Gastroesophageal sphincter (tissue), 4 donors: ENCODE data around the gene PANK1. TPM values are rescaled to one million over a fixed set of nuclear protein-coding genes. Genes with fewer than 3 reads are reported as not detected.

Source experiments
- ATAC-seq: fragments of 150-250 bp; one replicate; pipeline ENCODE4 v1.9.1; 2016; ENCODE audit warnings: mild to moderate bottlenecking, moderate library complexity
- H3K27ac ChIP-seq, 4 donors: fragments of 200-600 bp; sonication (generic) in 3 of 4; 1 replicate in 3 of 4; 2 replicates in 1 of 4; pipeline ENCODE4 v1.5.1; 2016 to 2019
- H3K27me3 ChIP-seq: fragments of 200-600 bp; sonication (generic); one replicate; pipeline ENCODE4 v1.5.1; 2019
- H3K36me3 ChIP-seq, 2 donors: fragments of 200-600 bp; sonication (generic); one replicate each; pipeline ENCODE4 v1.5.1; 2019; ENCODE audit warnings: control low read depth in 1 of 2
- H3K4me1 ChIP-seq, 3 donors: fragments of 200-600 bp; sonication (generic); 1 replicate in 2 of 3; 2 replicates in 1 of 3; pipeline ENCODE4 v1.5.1; 2016 to 2019; ENCODE audit warnings: control low read depth in 2 of 3
- H3K4me3 ChIP-seq, 2 donors: fragments of 200-600 bp; sonication (generic); one replicate each; pipeline ENCODE4 v1.5.1; 2019; ENCODE audit warnings: mild to moderate bottlenecking in 1 of 2, moderate library complexity in 1 of 2
- H3K9me3 ChIP-seq, 3 donors: fragments of 200-600 bp; sonication (generic); one replicate each; pipeline ENCODE4 v1.5.1; 2017 to 2019; ENCODE audit warnings: control low read depth in 2 of 3
- EP300 ChIP-seq: sonication (generic); formaldehyde crosslinking; IDR thresholded peaks from one replicate; pipeline ENCODE4 v1.6.1; 2017; ENCODE audit warnings: antibody characterized with exemption, mild to moderate bottlenecking
- POLR2A ChIP-seq, 2 donors: fragments of 450-650 bp; IDR thresholded peaks; one replicate each; pipeline ENCODE4 v1.6.1; 2017; ENCODE audit warnings: antibody characterized with exemption in 2 of 2, mild to moderate bottlenecking in 2 of 2, moderate library complexity in 1 of 2
- POLR2AphosphoS5 ChIP-seq: sonication (generic); formaldehyde crosslinking; IDR thresholded peaks from one replicate; pipeline ENCODE4 v1.6.1; 2017; ENCODE audit warnings: antibody characterized with exemption
- whole genome bisulfite sequencing, 2 donors: methylation state at CpG; one replicate each; pipeline ENCODE4 v1.1.5; 2018; ENCODE audit warnings: low coverage in 1 of 2; 5-methylcytosine and 5-hydroxymethylcytosine counted together
- total RNA-seq, 4 donors: library from RNA; depleted of rRNA; stranded (reverse); fragments of >200 nt; gene quantifications; one replicate each; pipeline ENCODE4 v1.1.0, GENCODE V29; 2016
- TF ChIP-seq, protein P1 (sequence below), 4 experiments: fragments of 200-600 bp in 2 of 4; fragments of 450-650 bp in 2 of 4; sonication (generic) in 1 of 4; IDR thresholded peaks; one replicate each; pipeline ENCODE4 v1.5.1; 2017 to 2019; ENCODE audit warnings: antibody characterized with exemption in 4 of 4, mild to moderate bottlenecking in 2 of 4, moderate library complexity in 2 of 4

Gene PANK1
- total RNA-seq, 4 donors from 2014 or later, result 3.6 to 4.9 (median 4.1) TPM

DNA sequence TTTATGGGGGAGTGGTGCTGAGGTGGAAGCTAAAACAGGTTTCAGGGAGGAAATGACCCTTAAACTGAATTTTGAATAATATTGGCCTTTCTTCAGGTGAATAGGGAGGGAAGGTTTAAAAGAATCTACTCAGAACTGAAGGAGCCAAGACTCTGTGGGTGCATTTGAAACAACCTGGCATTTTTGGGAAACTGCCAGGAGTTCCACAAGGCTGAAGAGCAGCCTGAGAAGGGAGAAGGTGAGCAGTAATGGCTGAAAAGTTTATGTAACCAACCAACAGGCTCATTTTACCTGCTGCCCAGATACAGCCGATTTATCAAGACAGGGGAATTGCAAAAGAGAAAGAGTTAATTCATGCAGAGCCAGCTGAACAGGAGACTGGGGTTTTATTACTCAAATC, 4.0 kb upstream of the PANK1 start:
- TF ChIP-seq, protein P1, sequence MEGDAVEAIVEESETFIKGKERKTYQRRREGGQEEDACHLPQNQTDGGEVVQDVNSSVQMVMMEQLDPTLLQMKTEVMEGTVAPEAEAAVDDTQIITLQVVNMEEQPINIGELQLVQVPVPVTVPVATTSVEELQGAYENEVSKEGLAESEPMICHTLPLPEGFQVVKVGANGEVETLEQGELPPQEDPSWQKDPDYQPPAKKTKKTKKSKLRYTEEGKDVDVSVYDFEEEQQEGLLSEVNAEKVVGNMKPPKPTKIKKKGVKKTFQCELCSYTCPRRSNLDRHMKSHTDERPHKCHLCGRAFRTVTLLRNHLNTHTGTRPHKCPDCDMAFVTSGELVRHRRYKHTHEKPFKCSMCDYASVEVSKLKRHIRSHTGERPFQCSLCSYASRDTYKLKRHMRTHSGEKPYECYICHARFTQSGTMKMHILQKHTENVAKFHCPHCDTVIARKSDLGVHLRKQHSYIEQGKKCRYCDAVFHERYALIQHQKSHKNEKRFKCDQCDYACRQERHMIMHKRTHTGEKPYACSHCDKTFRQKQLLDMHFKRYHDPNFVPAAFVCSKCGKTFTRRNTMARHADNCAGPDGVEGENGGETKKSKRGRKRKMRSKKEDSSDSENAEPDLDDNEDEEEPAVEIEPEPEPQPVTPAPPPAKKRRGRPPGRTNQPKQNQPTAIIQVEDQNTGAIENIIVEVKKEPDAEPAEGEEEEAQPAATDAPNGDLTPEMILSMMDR (IDR thresholded peaks at IDR 0.05), result no peak
- no peak for TF ChIP-seq POLR2AphosphoS5
- TF ChIP-seq POLR2A (IDR thresholded peaks at IDR 0.05), result no peak
- TF ChIP-seq EP300, result no peak
- ATAC-seq, result no peak
- Histone ChIP-seq H3K27me3 (no peaks in the 10 kb centered on the region), H3K4me1 (peaks cover 0 to 13% (median 6%) of the 10 kb centered on the region in 3 donors), H3K9me3 (no peaks in the 10 kb centered on the region), H3K27ac (no peak overlapping the region), H3K4me3 (no peak overlapping the region), H3K36me3 (no peaks in the 10 kb centered on the region)
- WGBS, 2 donors, result 67 to 75% methylated on average over 1 of the region's 1 CpG

DNA sequence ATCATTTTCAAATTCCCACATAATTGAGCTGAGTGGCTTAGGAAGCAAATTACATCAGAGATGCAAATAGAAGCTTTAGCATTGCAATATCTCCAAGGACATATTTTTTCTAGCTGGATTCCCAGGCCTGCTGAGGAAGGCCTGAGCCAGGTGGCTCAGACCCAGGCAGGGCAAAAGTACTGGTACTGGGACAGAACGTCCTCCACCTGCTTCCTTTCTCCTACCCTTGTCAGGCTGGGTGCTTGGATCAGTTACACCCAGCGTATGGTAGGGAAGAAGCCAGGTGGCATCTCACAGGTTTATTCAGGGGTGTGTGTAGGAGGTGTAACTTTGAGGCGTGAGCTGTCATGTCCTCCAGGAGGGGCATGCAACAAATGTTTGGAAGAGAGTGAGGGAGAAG, 3.0 kb upstream of the PANK1 start:
- 13 to 64% methylated on average over 1 to 3 of the region's 3 CpGs for WGBS, 2 donors

DNA sequence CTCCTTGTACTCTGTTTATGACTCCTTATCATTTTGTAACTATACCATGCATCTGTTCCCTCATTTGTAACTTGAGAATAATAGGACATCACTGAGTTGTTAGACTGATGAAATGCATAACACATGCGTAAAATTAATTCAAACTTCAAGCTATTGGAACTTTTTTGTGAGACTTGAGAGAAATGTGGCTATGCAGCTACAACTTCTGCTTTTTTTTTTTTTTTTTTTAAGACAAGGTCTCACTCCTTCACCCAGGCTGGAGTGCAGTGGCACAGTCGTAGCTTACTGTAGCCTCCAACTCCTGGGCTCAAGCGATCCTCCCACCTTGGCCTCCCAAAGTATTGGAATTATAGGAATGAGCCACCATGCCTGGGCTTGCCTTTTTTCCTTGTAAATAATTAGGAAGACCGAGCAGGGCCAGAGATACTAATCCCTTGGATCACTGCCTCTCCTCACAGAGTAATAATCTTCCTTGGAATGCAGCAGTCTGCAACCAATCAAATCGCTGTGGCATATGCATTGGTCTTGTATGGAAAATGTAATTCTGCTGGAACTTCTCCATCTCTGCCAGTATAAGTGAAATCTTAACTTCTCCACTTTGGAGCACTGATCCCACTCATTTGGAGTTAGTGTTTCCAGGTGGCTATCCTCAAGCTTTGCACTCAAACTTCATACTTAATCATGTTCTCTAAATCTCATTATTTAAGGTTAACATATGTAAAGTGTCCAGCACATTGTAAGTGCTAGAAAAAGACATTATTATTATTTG, 2.0 kb upstream of the PANK1 start:
- WGBS, 2 donors, result 45 to 59% methylated on average over 4 of the region's 5 CpGs
- Histone ChIP-seq H3K36me3 (no peaks in the 10 kb centered on the region), H3K27me3 (no peaks in the 10 kb centered on the region), H3K4me1 (peaks cover 0 to 22% (median 9%) of the 10 kb centered on the region in 3 donors), H3K9me3 (no peaks in the 10 kb centered on the region), H3K4me3 (no peak overlapping the region), H3K27ac (no peak overlapping the region)
- no peak for ATAC-seq
- TF ChIP-seq POLR2AphosphoS5 (no peak), EP300 (no peak), POLR2A (IDR thresholded peaks at IDR 0.05) (no peak)
- TF ChIP-seq, protein P1 (IDR thresholded peaks at IDR 0.05), result no peak

More for the DNA sequence above, 3.0 kb upstream of the PANK1 start:
- no peaks in the 10 kb centered on the region for H3K36me3 ChIP-seq
- no peak overlapping the region for H3K27ac ChIP-seq
- peaks cover 0 to 18% (median 9%) of the 10 kb centered on the region in 3 donors for H3K4me1 ChIP-seq
- TF ChIP-seq EP300, result no peak
- no peak for TF ChIP-seq POLR2A (IDR thresholded peaks at IDR 0.05)
- no peak for TF ChIP-seq POLR2AphosphoS5
- TF ChIP-seq, protein P1 (IDR thresholded peaks at IDR 0.05), result no peak
- H3K4me3 ChIP-seq, result no peak overlapping the region
- no peak for ATAC-seq
- no peaks in the 10 kb centered on the region for H3K9me3 ChIP-seq
- no peaks in the 10 kb centered on the region for H3K27me3 ChIP-seq

DNA sequence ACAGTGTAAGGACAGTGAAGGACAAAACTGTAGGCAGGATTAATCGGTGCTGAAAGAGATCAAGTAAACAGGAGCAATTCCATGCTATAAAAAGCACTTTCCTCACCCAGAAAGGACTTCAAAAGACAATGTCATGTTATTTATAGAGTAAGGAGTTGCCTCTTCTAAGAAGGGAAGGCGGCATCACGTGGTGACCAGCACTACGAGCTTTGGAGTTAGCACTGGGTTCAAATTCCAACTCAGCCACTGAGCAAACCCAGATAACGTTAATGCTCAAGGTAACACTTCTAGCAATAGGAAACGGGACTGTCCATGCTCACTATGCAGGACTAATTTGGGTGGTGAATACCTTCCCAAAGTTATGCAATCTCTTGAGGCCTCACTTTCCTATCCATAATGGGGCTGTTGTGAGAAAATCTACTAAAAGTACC, 715 bp upstream of the PANK1 start:
- WGBS, 2 donors, result 10 to 14% methylated on average over 5 of the region's 6 CpGs
- Histone ChIP-seq H3K4me3 (peak overlapping the region; percentile 74 to 90), H3K9me3 (no peaks in the 10 kb centered on the region), H3K36me3 (no peaks in the 10 kb centered on the region), H3K27ac (peak overlapping the region; percentile 83 to 95 (median 93)), H3K4me1 (peaks cover 0 to 22% (median 9%) of the 10 kb centered on the region in 3 donors), H3K27me3 (no peaks in the 10 kb centered on the region)
- TF ChIP-seq POLR2AphosphoS5, result no peak
- no peak for ATAC-seq

DNA sequence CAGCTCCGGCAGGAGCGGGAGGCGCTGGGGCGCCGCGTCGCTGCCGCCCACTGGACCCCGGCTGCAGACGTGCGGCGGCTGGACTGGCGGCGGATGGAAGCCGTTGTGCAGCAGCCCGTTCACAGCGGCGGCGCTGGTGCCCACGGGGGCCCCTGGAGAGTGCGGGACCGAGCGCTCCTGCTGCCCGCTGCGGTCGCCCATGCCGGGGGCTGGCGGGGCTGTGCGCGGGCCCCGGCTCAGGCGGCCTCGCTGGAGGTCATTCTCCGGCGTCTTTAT, 413 bp downstream of the PANK1 start:
- Histone ChIP-seq H3K27ac (peak overlapping the region; percentile 83 to 95 (median 93)), H3K27me3 (no peaks in the 10 kb centered on the region), H3K36me3 (no peaks in the 10 kb centered on the region), H3K4me1 (peaks cover 0 to 22% (median 9%) of the 10 kb centered on the region in 3 donors), H3K9me3 (no peaks in the 10 kb centered on the region), H3K4me3 (peak overlapping the region; percentile 74 to 90)
- peak; percentile 34 for ATAC-seq
- no CpG with 5 or more reads among the region's 35 CpGs for WGBS, 2 donors
- TF ChIP-seq, protein P1 (IDR thresholded peaks at IDR 0.05), result peak in 1 of 4 experiments; percentile 14
- no peak for TF ChIP-seq POLR2AphosphoS5
